Esophagus squamous epithelium (tissue), 4 donors: ENCODE data around the gene P2RX6.

ENCODE experiments used
- POLR2A ChIP-seq, 4 donors: fragments of 450-650 bp; IDR thresholded peaks; one replicate each; pipeline ENCODE4 v1.6.1; 2017; ENCODE audit warnings: antibody characterized with exemption in 4 of 4, mild to moderate bottlenecking in 4 of 4, moderate library complexity in 3 of 4
- TF ChIP-seq, protein P1 (sequence below), 6 experiments: fragments of 450-650 bp in 4 of 6; fragments of 200-600 bp in 2 of 6; sonication (generic) in 2 of 6; IDR thresholded peaks; one replicate each; pipeline ENCODE4 v1.5.1; 2016 to 2019; ENCODE audit warnings: antibody characterized with exemption in 6 of 6, mild to moderate bottlenecking in 4 of 6, moderate library complexity in 4 of 6

- TF ChIP-seq, protein P1, sequence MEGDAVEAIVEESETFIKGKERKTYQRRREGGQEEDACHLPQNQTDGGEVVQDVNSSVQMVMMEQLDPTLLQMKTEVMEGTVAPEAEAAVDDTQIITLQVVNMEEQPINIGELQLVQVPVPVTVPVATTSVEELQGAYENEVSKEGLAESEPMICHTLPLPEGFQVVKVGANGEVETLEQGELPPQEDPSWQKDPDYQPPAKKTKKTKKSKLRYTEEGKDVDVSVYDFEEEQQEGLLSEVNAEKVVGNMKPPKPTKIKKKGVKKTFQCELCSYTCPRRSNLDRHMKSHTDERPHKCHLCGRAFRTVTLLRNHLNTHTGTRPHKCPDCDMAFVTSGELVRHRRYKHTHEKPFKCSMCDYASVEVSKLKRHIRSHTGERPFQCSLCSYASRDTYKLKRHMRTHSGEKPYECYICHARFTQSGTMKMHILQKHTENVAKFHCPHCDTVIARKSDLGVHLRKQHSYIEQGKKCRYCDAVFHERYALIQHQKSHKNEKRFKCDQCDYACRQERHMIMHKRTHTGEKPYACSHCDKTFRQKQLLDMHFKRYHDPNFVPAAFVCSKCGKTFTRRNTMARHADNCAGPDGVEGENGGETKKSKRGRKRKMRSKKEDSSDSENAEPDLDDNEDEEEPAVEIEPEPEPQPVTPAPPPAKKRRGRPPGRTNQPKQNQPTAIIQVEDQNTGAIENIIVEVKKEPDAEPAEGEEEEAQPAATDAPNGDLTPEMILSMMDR (IDR thresholded peaks at IDR 0.05) = no peak
- no peak for TF ChIP-seq POLR2A (IDR thresholded peaks at IDR 0.05)
Measured at GRCh38 chr22:21073482-21073881, 58.5 kb downstream of the P2RX6 start.
